ENCODE results near the gene EFNA4.

Gene EFNA4

GRCh38 chr1:155073377-155074242 is 10.1 kb downstream of the EFNA4 start:
- no peak for DNase-seq (ENCODE audit: low read depth in 2 of 2)

DNA sequence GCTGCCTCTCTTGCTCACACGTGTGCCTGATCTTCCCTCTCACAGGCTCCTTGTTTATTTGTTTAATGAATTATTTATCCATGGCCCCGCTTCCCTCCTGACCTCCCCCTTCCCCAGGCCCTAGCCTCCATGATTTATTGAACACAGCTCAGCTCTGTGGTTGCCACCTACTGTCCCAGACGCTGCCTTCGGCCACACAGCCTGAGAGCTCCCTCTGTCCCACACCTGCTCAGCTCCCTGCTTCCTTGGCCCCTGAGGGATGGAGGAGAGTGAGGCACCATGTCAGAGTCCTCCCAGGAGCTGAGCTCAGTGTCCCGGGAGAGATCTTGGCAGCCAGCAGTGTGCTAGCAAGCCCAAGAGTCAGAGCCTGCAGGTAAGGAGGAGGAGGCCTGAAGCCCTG is 12.0 kb downstream of the EFNA4 start:
- DNase-seq (ENCODE audit: low read depth in 2 of 2) = no peak

DNA sequence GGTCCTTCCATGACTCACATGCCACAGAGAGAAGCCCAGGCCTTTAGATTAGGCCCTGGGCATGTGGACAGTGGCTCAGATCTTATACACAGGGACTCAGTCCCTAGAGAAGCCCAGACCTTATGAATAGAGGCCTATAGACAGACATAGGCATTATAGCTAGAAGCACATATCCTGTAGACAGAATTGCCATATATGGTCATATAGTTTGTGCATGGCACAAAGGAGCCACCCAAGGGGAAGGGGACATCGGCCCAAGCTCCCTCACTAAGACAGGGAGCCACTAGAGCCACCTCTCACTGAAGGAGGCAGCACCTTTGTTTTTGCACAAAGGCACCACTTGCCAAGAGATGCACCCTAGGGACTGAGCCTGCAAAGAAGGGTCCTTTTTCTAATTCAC is 12.8 kb downstream of the EFNA4 start:
- DNase-seq (ENCODE audit: low read depth in 2 of 2) = no peak

DNA sequence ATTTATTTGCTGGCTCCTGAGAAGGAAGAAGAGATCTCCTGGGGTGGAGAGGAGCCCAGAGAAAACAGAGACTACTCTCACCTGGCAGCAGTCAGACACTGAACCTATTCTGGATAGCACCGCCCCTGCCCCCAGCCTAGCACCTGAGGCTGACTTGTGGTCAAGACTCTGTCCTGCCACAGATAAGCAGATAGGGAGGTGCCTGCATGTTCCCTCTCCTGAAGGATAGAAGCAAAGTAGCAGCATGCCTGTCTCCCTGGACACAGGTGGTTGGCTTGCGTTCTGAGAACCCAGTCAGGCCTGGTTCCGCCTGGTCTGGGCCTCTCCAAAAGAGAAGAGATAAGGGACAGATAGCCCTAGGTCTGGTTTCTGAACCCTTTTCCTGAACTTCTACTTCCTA is 13.8 kb downstream of the EFNA4 start:
- no peak for DNase-seq (ENCODE audit: low read depth in 2 of 2)

GRCh38 chr1:155077758-155078445 is 14.4 kb downstream of the EFNA4 start:
- DNase-seq (ENCODE audit: low read depth in 2 of 2) = no peak

GRCh38 chr1:155078469-155079209 is 15.1 kb downstream of the EFNA4 start, which contains the start of gene EFNA3:
Gene EFNA3, plus strand, starts transcription at chr1:155078837. Its CDS starts 105 bp downstream, at chr1:155078942.
- DNase-seq (ENCODE audit: low read depth in 2 of 2) = peak; percentile 64 to 67

DNA sequence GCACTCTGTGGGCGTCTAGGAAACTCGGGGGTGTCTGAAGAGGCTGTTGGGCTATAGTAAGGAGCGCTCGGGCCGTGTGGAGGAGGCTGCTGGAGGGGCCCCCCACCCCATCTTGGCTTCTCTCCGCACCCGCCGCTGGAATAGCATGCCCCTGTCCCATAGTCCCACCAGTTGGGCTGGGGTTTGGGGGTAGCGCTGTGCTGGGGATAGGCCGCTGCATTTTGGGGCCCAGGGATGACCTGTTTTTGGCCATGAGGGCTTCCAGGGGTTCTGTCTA is 15.6 kb downstream of the EFNA4 start:
- no peak for DNase-seq (ENCODE audit: low read depth in 2 of 2)

GRCh38 chr1:155079487-155080311 is 16.2 kb downstream of the EFNA4 start:
- no peak for DNase-seq (ENCODE audit: low read depth in 2 of 2)

DNA sequence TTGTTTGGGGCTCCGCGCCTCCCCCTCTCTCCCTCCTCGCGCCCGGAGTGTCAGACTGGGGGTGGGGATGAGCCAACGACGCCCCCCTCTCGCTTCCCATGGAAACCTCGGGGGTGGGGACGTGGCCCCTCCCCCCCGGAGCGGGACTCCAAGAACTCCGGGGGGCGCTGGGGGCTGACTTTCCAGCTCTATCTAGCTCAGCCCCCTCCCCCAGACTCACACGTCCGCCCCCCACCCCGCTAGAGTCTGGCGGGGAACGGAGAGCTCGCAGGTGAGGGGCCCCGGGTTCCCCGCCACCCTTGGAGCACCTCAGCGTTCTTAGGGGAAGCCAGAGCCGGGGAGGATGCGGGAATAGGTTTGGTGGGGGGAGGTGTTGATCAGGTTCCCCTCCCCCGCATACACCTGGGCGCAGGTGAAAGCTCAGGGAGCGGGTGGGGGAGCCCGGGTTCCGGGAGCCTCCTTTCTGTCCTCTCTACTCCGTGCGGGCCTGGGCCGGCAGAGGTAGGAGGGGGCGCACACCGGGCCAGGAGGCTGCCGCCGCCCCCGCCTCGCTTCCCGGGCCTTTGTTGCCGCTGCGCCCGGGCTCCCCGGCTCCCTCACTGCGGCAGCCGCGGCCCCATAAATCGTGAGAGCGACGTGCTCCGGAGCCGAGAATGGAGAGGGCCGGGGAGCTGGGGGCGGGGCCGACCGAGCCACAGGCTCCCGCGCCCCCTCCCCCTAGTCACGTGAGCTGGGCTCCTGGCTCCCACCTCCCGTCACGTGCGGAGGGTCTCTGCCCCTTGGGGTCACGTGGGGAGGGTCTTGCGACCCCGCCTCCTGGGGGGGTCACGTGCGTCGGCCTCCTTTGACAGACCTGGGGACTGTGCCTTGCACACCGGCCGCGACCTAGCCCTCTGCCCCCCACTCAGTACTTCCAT is 17.0 kb downstream of the EFNA4 start:
- DNase-seq (ENCODE audit: low read depth in 2 of 2) = no peak

- DNase-seq (ENCODE audit: low read depth in 2 of 2) = no peak
These were observed 18.1 kb downstream of the EFNA4 start for GRCh38 chr1:155081472-155082300.

DNA sequence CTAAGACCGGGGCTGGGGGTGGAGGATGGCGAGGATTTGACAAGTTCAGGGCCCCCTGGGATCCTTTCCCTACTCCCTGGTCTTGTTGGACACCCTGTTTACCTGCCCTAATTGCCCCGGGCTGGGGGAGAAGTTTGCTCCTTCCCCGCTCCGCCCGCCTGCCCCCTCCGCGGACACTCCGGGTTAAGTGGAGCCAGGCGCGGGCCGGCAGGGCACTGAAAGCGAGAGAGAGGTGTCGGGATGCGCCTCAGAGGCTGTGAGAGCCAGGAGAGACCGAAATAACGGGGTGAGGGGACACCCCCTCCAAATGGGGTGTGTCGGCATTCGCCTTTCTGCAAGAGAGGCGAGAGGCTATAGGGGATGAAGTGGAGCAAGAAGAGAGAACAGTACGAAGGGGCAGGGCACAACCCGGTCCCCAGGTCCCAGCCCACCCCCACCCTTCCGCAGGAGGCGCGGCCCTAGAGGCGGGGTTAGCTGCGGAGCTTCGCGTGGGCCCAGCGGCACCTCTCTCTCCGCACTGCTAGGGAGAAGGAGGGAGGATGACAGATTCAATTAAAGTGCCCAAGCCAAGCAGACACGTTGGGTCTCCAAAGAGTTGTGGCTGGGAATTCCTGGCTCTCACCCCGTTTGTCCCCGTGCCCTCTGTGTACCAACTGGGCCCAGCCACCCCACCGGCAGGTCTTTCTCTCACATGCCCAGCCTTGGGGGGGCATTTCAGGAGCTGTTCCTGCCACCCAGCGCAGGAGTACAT is 18.9 kb downstream of the EFNA4 start:
- no peak for DNase-seq (ENCODE audit: low read depth in 2 of 2)

- DNase-seq (ENCODE audit: low read depth in 2 of 2) = no peak
These were observed 19.6 kb downstream of the EFNA4 start for GRCh38 chr1:155083052-155083541.

DNA sequence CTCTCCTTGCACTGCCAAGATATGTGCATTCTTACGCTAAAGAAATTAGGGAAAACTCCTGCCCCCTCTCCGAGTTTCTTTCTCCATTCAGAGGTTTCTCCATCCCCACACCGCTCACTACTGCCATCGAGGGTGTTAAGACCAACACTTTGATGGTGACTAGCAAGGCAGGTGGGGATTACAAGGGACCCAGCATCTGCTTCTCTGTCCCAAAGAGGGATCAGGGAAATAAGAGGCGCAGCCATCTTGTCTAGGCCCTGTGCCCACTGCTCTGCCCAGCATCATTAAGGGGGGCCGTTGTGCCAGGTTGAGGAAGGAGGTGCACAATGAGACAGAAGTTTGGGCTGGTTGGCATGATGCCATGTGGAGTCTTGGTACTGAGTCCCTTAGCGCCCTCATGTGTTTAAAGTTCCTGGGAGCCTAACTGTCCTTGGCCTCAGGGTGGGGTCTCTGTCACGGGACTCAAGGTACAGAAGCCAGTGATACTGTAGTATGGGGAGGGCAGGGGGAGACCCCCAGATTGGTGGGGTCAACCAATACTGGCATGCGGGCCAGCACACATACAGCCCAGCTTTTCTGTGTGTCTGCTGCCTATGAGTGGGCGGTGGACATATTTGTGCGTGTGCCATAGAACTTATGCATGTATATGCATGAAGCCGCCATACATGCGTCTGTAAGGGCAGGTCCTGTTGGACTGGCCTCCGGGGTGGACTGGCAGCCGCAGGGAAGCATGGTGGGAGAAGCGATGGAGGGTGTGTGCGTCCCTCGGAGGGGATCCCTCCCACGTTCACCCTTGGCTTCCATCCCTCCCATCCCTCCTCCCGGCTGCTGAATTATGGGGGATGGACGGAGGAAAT is 20.6 kb downstream of the EFNA4 start:
- no peak for DNase-seq (ENCODE audit: low read depth in 2 of 2)

DNA sequence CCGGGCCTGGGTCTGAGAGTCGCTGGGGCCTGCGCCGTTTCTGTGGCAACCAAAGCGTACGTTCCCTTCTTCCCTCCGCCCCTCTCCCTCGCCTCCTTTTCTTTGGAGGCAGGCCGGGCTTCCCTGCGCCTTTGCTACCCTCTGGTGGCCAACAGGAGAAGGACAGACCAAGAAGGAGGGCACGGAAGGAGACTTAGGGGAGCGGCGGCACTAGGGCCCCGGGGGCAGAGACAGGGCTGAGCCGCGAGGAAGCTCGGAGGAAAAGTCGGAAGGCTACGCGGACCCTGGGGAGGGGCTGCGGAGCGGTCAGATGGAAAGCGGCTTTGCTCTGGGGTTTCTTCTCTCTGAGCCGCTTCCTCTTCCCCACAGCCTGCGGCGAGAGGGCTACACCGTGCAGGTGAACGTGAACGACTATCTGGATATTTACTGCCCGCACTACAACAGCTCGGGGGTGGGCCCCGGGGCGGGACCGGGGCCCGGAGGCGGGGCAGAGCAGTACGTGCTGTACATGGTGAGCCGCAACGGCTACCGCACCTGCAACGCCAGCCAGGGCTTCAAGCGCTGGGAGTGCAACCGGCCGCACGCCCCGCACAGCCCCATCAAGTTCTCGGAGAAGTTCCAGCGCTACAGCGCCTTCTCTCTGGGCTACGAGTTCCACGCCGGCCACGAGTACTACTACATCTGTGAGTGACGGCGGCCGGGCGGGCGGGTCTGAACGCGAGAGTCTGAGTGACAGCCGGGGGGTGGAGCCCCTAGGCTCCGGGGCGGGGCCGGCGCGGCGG is 21.4 kb downstream of the EFNA4 start:
- DNase-seq (ENCODE audit: low read depth in 2 of 2) = peak; percentile 87 to 92

- peak; percentile 67 to 73 for DNase-seq (ENCODE audit: low read depth in 2 of 2)
These were observed 22.1 kb downstream of the EFNA4 start for GRCh38 chr1:155085504-155086127.

GRCh38 chr1:155086128-155086741 is 22.7 kb downstream of the EFNA4 start:
- DNase-seq (ENCODE audit: low read depth in 2 of 2) = peak; percentile 73 to 81

Measured in stimulated activated CD8-positive, alpha-beta memory T cell treated with anti-CD3 and anti-CD28 coated beads, Interleukin-2, amount 100 ng/mL, for 48 hours (primary cell).